GM10266 (cell line): Measurements from ENCODE around the gene CYCS.

ENCODE experiments used
- DNase-seq: peaks from one replicate; pipeline ENCODE4 v3.0.0; 2012; ENCODE audit errors: extremely low spot score
- CTCF ChIP-seq: IDR thresholded peaks from 2 replicates; pipeline ENCODE4 v1.5.1; 2012; ENCODE audit warnings: mild to moderate bottlenecking, low read depth; ENCODE audit not compliant: control insufficient read depth, insufficient read depth; ENCODE audit errors: missing control alignments

The CYCS gene

GRCh38 chr7:25125137-25125946 is at the start of gene CYCS:
CYCS (minus strand) TSS chr7:25125260; CDS start chr7:25124119, 1,141 bp downstream.
- DNase-seq, result peak; percentile 86
- no peak for TF ChIP-seq CTCF

- TF ChIP-seq CTCF, result no peak
- no peak for DNase-seq
These were observed 48.1 kb upstream of the CYCS start for GRCh38 chr7:25173184-25173583.

- no peak for TF ChIP-seq CTCF
- DNase-seq, result no peak
These were observed 46.5 kb upstream of the CYCS start for GRCh38 chr7:25171516-25171915.

- TF ChIP-seq CTCF, result no peak
These were observed 46.0 kb upstream of the CYCS start for GRCh38 chr7:25171071-25171470.

GRCh38 chr7:25169683-25170082 is 44.6 kb upstream of the CYCS start:
- no peak for TF ChIP-seq CTCF
- no peak for DNase-seq

More at GRCh38 chr7:25171071-25171470, 46.0 kb upstream of the CYCS start:
- DNase-seq, result no peak

- DNase-seq, result no peak
- TF ChIP-seq CTCF, result no peak
These were observed 43.1 kb upstream of the CYCS start for GRCh38 chr7:25168145-25168544.

GRCh38 chr7:25167262-25167843 is 42.3 kb upstream of the CYCS start:
- DNase-seq, result no peak

More at GRCh38 chr7:25167262-25167843, 42.3 kb upstream of the CYCS start:
- TF ChIP-seq CTCF, result no peak
